Fibroblast of lung (primary cell): ENCODE measurements around the gene GPD1L.

Source experiments
- CTCF ChIP-seq, 2 donors: IDR thresholded peaks in 1 of 2; conservative IDR thresholded peaks in 1 of 2; 1 replicate in 1 of 2; 2 replicates in 1 of 2; pipeline ENCODE4 v1.5.1; 2011 to 2012; ENCODE audit warnings: low read length in 2 of 2, control low read depth in 1 of 2, inconsistent platforms in 1 of 2, low read depth in 1 of 2, mild to moderate bottlenecking in 1 of 2
- EZH2 ChIP-seq: IDR thresholded peaks from 2 replicates; pipeline ENCODE4 v1.5.1; 2012; ENCODE audit warnings: low read length, control low read depth, mild to moderate bottlenecking; ENCODE audit errors: missing control alignments

- TF ChIP-seq CTCF (conservative IDR thresholded peaks at IDR 0.05 in 1 of 2, IDR thresholded peaks at IDR 0.05 in 1 of 2; ENCODE audit: low read depth in 1 of 2, low read length in 2 of 2) = no peak
- no peak for TF ChIP-seq EZH2
Observed at GRCh38 chr3:32113566-32113965, 7.1 kb downstream of the GPD1L start.
